NCI-H2196 (cell line): ENCODE measurements around the gene WDR90.
A peak's percentile ranks its signal among the peaks of the same experiment; 100 is the strongest.

Experiments used
- DNase-seq: peaks from one replicate; lab custom pipeline; 2025; ENCODE audit not compliant: unreplicated experiment; lab: John Stamatoyannopoulos, UW

WDR90 gene

GRCh38 chr16:674214-674881, 25.2 kb downstream of the WDR90 start:
- no peak for DNase-seq

- no peak for DNase-seq
Measured at GRCh38 chr16:674968-675883, 26.1 kb downstream of the WDR90 start, which contains the start of gene RHBDL1. TSS of gene RHBDL1 (plus strand) at chr16:675671. CDS start at chr16:675791, 120 bp downstream.

GRCh38 chr16:675884-676564, 26.9 kb downstream of the WDR90 start:
- DNase-seq: no peak

GRCh38 chr16:676565-676902, 27.4 kb downstream of the WDR90 start:
- DNase-seq: no peak

- peak; percentile 85 for DNase-seq
Measured at GRCh38 chr16:676913-677312, 27.7 kb downstream of the WDR90 start.

GRCh38 chr16:677316-678190, 28.4 kb downstream of the WDR90 start:
- DNase-seq: peak; percentile 56

GRCh38 chr16:678209-678857, 29.2 kb downstream of the WDR90 start:
- DNase-seq: peak; percentile 46

- peak; percentile 91 for DNase-seq
Measured at GRCh38 chr16:678858-679813, 30.0 kb downstream of the WDR90 start.

- peak; percentile 86 for DNase-seq
Measured at GRCh38 chr16:679814-680624, 30.9 kb downstream of the WDR90 start, which contains the start of gene STUB1. TSS of gene STUB1 (plus strand) at chr16:680410. CDS start at chr16:680526, 116 bp downstream.

GRCh38 chr16:680625-680945, 31.4 kb downstream of the WDR90 start:
- DNase-seq: no peak

GRCh38 chr16:680967-681745, 32.0 kb downstream of the WDR90 start:
- peak; percentile 38 for DNase-seq

GRCh38 chr16:681746-682427, 32.7 kb downstream of the WDR90 start:
- DNase-seq: no peak

- DNase-seq: no peak
Measured at GRCh38 chr16:682493-683395, 33.6 kb downstream of the WDR90 start.

GRCh38 chr16:683396-684070, 34.4 kb downstream of the WDR90 start:
- no peak for DNase-seq

GRCh38 chr16:684071-684794, 35.1 kb downstream of the WDR90 start, which contains the start of gene JMJD8:
TSS of gene JMJD8 (minus strand) at chr16:684334. CDS start at chr16:684319, 15 bp downstream.
- DNase-seq: peak; percentile 99
